SIG-M5 (cell line): Measurements from ENCODE around the gene KRT79.
A peak's percentile ranks its signal among the peaks of the same experiment; 100 is the strongest.
"Not testable (repeated sequence)": the region's sequence is repeated elsewhere in the genome, so short reads cannot be mapped to it uniquely, and the experiment has no call there.

Experiments
- DNase-seq: peaks from one replicate; lab custom pipeline; 2025; lab: John Stamatoyannopoulos, UW

The KRT79 gene

DNA sequence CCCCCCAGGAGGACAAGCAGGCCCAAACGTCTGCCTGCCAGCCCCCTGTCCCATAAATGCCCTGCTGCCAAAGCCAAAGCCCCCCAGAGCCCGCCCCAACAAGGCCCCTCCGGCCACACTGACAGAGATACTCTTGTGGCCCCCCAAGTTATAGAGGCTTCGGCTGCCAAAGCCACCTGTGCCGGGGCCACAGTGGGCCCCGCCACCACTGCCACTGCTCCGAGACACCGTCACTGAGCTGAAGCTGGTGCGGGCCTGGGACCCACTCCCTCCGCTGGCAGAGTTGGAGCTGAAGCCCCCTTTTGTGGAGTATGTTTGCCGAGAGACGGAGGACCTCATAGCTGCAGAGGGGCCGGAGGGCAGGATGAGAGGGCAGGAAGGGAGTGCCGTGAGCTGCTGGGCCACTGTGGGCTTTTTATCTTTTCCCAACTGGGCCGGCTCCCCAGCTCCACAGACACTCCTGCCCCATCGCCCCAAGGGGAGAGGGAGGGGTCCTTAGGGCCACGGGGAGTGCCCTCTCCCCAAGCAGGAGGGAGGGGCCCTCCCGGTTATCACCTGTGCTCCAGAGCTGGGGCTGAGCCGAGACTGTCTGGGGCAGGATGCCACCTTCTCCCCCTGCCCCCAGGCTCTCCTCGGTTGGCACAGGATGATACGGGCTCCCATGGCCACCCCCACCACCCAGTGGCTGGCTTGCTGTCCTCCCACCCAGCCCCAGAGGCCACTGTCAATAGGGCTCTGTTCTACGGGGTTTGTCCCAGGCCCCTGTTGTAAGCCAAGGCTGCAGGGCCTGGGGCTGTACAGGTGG, at the start of gene KRT79:
KRT79 (minus strand) TSS at position 390 of the 805 bp plus-strand sequence; CDS start at position 339, 51 bp downstream.
- DNase-seq: no peak

DNA sequence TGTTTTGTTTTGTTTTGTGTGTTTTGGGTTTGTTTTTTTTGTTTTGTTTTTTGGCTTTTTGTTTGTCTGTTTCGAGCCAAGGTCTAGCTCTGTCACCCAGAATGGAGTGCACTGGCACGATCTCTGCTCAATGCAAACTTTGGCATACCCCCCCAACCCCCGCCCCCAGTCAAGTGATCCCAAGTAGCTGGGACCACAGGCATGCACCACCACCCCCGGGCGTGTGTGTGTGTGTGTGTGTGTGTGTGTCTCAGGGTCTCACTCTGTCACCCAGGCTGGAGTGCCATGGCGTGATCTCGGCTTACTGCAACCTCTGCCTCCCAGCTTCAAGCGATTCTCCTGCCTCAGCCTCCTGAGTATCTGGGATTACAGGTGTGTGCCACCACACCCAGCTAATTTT, 46.4 kb upstream of the KRT79 start:
- not testable (repeated sequence) for DNase-seq

DNA sequence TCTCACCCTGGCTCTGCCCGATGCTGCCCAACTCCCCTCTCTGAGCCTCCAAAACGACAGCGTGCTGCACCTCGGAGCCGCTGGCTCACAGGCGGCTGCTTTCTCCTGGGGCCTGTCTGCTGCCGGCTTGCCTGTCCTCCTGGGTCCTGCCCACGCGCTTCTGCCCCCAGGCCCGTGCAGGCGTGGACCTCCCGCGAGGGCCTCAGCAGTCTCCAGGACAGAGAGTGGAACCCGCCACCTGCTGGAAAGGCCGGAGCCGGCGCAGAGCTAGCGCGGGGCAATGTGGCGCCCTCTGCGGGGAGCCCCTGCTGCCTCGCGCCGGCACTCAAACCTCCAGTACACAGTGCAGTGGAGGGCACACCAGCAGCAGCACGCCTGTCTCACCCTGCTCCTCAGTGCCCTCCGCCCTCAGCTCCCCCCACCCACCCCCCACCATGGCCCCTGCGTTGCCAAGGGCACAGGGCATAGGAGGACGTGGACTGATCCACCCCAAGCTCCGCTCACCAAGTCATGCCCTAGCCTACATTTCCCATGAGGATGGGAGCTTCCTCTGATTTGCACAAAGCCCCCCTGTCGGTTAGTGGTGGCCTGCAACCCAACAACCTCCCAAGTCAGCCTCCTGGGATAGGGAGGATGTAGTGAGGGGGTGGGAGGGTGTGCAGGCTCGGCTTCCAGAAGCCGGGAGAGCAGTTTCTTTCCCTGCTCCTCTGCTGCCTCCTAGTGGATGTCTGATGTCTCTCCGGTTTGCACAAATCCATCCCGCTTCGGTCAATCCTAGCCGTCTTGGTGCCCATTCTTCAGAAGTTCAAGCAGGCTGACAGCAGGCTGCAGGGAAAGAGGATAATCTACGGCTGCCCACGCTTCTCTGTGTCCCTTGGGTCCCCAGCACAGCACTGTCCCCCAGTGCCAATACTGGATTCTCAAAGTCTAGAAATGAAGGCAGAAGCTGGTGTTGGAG, 45.6 kb upstream of the KRT79 start:
- peak; percentile 7 for DNase-seq

DNA sequence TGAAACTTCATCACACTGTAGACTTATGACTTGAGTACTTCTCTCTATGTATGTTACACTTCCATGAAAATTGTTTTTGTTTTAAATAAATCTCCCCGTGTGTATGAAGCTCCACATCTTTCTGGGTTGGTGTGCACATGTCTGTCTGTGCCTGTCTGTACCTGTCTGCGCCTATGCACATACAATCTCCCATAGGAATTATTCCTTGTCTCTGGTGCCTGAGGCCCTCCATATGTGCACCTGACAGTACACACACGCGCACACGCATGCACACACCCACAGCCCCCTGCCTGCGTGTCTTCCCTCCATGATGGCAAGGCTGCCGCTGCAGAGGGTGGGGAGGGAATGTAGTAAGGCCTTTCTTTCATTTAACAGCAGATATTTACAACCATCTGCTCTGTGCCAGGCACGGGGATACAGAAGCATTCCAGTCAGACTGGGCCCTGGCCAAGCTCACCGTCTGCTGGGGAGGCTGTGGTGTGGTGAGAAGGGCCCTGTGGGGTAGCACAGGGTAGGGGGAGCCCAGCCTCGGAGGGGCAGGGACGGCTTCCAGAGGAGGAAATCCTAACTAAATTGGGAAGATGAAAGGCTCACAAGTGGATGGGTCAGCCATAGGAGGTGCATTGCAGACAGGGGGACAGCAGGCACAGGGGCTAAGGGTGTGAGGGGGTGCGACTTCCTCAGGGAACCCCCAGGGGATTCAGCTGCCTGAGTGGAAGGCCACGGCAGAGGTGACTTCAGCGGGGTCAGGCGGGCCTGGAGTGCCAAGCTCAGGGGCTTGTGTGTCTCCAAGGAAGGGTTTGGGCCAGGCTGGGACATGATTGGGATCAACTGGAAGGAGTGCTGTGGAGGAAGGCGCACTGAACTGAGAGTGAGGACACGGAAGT, 44.6 kb upstream of the KRT79 start:
- DNase-seq: no peak

DNA sequence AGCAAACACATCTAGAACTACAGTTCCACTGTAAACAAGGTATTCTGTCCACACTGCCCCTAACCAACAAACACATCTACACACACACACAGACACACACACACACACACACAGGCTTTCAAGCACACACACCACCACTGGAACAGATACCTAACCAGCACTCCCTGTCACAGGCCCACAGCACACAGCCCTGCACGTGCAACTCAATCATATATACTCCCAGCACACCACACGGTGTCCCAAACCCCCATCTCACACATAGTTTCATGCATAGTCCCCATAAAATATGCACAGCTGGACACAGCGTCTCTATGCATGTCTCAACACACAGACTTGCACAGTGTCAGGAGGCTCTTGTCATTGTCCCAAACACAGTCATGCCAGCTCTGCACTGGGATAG, 43.1 kb upstream of the KRT79 start:
- no peak for DNase-seq

DNA sequence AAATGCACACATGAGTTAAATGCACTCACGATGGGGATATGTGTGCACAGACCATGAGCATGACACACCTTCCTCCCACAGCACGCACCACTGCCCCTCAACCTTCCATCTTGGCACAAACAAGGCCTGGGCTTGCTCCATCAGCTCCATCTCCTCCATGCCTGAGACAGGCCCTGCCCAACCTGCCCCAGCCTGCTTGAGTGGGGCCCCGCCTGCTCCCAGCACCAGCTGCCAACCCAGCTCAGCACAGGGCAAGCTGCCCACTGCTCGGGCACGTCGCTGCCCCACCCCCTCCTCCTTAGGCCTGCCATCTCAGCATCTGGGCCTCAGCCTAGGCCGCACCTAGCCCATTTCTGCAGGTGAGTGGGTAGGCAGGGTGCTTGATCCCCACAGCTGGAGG, 42.3 kb upstream of the KRT79 start:
- DNase-seq: no peak

DNA sequence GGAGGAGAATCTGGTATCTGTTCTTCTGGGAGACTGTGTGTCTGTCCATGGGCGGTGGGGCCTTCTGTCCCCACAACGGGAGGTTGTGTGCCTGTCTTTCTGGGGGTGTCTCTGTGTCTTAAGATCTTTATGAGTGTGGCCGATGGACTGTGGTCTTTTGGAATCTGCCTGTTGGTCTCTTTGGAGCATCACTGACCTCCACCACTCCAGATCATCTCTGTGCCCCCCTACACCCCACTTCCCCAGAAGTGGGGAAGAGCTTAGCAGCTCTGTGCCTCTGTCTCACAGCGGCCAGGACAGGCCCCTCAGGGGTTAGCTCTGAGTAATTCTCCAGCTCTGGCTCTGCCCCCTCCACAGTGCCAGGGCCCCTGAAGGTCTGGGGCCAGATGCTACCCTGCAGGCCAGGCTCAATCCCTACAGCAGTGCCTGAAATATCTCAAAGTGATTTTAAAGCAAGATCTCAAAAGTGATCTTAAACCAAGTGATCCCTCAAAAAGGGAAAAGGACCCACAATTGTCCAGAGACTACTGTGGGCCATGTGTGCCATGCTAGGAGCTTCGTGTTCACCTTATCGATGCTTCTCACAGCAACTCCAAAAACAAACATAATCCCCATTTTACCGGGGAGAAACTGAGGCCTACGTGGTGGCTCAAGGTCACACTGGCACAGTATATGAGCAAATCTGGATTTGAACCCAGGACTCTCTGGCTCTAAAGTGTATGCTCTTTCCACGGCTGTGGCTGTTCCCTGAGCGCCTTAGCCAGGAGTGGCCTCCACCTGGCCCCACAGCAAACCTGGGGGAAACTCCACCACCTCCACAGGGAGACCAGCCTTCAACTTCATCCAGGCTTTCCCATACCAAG, 40.7 kb upstream of the KRT79 start:
- no peak for DNase-seq

DNA sequence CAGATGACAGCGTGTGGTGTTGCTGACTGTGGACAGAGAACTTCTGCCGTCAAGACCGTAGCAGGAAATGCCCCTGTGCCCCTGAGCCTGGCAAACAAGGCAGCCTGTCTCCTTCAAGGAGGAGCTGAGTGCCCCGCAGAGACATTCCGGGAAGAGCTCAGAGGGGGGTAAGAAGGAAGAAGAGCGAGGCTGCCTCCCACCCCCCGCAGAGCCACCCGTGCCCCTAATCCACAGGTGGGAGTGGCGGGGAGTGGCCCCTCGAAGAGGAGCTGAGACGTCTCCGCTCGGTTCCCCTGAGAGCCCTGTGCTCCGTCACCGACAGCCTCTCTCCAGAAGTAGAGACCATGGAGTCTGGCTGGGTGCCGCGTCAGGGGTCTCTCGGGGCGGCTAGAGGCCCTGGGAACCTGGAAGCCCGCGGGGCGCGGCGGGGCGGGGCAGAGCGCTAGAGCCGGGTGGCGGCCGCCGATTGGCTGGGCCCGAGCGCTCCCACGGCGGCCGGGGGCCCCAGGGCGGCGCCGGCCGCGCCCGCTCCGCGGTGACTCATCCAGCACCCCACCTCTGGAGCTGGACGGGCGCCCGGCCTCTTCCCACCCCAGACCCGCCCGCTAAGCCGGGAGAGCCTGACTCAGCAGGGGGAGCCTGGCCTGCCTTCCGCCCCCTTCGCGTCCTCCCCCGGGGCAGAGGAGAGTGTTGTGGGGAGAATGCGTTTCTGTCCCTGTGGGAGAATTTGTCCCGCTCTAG, 39.9 kb upstream of the KRT79 start:
- DNase-seq: no peak

DNA sequence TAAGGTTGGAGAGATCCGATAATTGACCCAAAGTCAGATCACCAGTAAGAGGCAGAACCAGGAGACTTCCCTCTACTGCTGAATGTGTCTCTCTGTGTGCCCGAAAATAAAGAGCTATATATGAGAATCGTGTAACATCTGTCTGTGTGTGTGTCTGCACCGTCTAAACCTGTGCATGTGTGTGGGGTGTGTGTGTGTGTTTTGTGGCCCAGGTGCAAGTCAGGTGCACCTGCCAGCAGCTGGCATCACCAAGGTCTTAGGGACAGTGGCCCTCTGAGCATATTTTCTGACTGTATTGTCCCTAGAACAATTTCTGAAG, 39.4 kb upstream of the KRT79 start:
- DNase-seq: no peak

DNA sequence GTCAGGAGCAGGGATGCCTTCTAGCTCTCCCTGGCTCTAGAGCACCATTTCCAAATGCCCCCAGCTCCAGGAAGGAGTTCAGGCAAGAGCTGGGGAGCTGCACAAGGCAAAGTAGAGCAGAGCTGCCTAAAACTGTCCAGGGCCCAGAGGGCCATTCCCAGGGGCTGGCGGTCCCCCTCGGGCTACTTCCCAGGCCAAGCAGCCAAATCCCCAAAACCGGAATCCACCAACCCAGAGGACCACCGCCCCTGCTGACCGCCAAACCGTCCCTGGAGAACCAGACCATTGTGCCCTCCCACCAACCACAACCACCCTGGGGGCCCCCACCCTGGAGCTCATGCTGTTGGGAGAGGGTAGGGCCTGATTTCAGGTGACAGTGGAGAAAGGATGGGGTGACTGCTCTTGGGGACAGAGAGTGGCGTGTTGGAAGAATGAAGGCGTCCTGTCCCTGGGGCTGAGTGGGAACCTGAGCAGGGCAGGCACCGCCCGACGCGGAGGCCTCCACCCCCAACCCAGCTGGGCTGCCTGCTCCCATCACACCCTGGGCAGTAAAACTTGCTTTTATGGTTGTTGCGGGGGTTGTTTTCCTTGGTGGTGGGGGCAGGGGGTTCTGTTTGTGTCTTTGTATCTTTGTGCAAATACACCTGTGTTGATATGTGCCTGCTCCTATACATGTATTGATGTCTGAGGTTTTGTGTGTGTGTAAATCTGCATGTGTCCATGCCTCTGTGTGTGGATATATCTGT, 38.7 kb upstream of the KRT79 start:
- no peak for DNase-seq

DNA sequence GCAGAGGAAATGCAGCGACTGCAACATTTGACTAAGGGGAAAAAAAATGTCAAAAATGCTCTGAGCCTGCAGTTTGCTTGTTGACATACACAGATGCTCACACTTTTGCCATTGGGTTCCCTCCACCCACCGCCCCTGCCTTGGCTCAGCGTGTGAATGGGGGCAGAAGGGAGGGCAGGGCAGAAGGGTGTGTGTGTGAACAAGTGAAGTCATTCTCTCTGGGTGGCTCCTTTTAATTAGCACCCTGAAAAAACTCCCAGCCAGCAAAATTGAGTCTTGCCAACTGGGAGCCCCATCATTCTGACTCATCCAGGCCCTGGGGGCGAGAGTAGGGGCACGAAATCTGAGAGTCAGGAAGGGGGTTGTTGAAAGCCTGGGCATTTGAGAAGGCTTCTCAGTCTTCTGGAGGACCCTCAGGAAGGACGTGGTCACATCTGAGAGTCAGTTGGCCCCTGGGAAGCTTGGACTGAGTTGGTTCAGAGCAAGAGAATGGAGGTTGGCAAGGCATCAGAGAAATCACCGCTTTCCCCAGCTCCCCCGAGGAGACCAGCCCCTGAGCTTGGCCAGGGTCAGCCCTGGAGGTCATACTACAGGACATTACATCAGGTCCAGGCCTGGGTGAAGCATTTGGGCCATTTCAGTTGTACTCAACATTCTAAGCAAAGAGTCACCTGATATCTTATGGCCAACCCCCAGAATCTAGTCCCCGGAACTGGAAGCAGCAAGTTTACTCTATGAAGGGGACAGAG, 37.4 kb upstream of the KRT79 start:
- DNase-seq: no peak

DNA sequence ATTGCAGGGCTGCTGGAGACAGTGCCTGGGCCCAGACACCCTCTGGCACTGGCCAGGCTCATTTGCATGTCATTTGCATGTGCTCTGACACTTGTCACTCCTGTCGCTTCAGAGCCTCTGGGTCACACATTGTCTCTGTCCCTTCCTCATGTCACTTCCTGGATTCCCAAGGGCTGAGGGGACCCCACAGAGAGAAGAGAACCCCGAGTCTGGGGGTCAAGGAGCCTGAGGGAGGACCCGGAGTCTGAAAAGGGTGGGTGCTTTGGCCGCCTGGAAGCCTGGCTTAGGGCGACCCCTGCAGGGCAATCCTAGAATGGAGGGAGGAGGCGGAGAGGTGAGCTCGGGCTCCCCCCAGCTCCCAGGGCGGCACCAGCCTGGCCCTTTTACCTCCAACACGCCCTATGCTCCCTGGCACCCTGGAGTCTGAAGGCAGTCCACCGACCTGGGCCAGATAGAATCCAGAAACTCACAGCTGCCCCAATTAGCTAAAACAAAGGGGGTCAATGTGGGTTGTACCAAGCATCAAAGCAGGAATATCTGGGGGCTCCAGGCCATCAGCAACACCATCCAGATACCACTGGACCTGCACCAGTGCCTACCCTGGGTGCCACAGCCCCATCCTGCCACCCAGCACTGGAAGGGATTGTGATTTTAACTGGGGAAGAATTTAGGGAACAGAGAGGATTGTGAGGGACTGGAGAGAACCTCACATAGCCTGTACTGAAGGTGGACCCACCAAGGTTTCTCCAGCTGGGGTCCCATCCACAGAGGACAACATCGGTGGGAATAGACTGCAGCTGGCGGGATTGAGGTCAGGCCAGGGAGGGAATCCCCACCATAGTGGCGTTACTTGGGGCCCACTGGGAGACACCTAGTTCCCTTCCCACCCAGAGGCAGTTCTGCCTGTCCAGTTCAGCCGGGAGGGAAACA, 36.5 kb upstream of the KRT79 start:
- no peak for DNase-seq

DNA sequence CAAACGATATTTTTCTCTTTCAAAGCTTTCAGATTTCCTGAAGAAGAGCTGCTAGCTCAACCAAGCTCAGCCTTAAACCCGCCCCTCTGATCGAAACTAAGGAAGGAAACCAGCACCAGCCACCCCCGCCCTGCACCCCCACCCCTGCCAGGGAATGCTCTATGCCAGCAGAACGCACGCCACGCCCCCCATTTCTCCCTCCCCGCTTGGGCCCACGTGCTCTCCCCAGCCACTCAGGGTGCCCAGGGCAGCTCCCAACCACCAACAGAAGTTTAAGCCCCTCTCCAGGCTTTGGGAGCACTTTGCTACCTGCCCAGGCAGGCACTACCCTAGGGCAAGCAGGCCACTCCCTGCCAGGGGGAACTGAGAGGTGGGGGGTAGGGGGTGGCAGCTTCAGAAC, 33.5 kb upstream of the KRT79 start:
- no peak for DNase-seq

DNA sequence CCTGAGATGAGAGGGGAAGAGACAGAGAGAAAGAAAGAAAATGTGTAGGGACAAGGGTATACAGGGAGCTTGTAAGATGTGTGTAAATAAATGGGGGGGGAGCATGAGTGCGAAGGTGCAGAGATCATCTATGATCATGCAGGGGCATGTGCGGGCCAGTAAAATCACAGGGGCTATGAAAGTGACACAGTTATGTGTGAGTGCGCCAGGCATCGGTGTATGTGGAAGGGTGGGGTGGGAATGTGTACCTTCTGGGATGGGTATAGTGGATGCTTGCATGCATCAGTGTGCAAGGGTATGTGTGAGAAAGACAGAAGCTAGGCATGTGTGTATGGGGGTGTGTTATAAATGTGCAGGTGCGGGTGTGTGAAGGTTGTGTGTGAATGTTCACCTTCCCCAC, 33.0 kb upstream of the KRT79 start:
- DNase-seq: no peak

DNA sequence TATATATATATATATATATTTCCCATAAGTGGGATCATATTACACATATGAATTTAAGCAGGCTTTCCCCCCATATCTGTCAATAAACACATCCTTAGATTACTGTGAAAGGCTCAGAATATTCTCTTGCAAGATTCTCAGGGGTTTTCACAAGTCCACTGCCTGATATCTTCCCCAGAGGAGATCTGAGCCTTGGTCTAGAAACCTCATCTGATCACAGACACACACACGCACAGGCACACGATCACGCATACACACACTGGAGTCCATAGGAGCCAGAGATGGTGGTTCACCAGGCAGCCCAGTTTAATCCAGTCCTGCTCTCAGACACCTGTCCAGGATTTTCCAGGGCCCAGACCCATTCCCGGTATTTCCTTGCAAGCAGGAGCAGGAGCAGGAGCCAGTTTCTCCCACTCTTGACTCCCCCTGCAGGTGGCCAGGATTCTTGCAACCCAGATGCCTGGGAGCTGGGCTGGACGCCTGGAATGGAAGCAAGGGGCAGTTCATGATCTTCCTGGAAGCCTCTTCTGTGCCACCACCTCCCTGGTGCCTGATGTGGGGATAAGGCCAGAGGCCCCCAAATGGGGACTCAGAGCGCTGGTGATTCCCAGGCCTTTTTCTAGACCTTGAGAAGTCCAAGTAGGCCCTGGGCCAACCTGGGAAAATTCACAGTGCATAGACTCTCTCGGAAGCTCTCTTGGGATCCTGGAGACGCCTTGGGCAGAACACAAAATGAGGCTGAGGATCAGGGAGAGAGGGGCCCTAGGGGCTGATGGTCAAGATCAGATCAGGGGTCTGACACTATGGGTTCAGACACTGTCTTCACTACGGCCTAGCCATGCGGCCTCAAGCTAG, 31.2 kb upstream of the KRT79 start:
- no peak for DNase-seq

DNA sequence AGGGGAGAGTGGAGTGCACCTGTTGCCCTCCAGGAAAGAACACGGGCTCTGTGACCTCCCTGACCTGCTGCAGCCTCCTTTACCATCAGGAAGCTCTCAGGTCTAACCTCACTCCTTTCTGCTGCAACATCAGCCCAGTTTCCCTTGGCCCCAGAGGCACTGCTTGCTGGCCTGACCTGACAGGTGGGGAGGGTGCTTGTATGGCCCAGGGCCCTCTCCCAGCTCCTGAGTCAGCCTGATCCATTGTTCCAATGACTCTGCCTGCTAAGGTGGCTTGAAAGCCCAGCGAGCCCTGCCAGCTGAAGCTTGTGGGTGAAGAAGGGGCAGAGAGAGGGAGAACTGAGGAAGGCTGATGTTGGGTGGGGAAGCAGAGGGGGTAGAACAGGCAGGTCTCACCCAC, 27.9 kb upstream of the KRT79 start:
- DNase-seq: no peak

DNA sequence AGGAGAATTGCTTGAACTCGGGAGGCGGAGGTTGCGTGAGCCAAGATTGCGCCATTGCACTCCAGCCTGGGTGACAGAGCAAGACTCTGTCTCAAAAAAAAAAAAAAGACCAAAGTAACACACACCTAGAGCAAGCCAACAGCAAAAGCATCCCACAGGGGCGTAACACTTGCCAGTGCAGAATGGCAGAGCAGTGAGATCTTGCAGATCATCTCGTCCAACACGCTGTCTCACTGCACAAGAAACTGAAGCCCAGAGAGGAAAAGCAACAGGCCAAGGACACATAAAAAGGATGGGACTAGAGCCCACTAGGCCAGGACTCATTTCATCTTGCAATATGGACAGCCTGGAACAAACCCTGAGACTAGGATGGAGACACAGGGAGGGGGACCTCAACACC, 27.4 kb upstream of the KRT79 start:
- DNase-seq: no peak
